HepG2 (cell line): ENCODE data around the gene NUCB1. TPM values are rescaled to one million over a fixed set of nuclear protein-coding genes. Genes with fewer than 3 reads are reported as not detected.

Source experiments
- TGIF2 ChIP-seq: IDR thresholded peaks from 2 replicates; pipeline ENCODE4 v1.6.1; 2016; ENCODE audit warnings: control low read depth, missing compliant biosample characterization
- polyA plus RNA-seq, 8 experiments: library from polyadenylated mRNA; depleted of rRNA in 3 of 8; stranded (reverse) in 7 of 8; unstranded in 1 of 8; fragments of >200 nt; fragmentation: Illumina TruSeq in 4 of 8; extraction: Trizol in 4 of 8; gene quantifications; 2 replicates each; pipeline versions ENCODE4 v1.2.1 to v1.2.3, GENCODE V29; 2011 to 2016; ENCODE audit warnings: low read depth in 4 of 8, missing spikeins in 1 of 8, mixed read lengths in 1 of 8; ENCODE audit not compliant: insufficient read depth in 1 of 8
- total RNA-seq, 5 experiments: library from RNA; depleted of rRNA; stranded (reverse); fragments of >200 nt; fragmentation: Illumina TruSeq; extraction: Trizol; gene quantifications; 2 replicates each; pipeline ENCODE4 v1.2.3, GENCODE V29; 2016; ENCODE audit warnings: low read depth in 1 of 5
- TF ChIP-seq, protein P1 (sequence below), 2 experiments: sonication (generic) in 1 of 2; formaldehyde crosslinking in 1 of 2; IDR thresholded peaks; 2 replicates each; pipeline versions ENCODE4 v1.4.0 to v1.6.1; 2016 to 2020; ENCODE audit warnings: borderline replicate concordance in 1 of 2, low read depth in 1 of 2, mild to moderate bottlenecking in 1 of 2, missing genetic modification reagents in 1 of 2
- TF ChIP-seq, protein P2 (sequence below): IDR thresholded peaks from 2 replicates; pipeline ENCODE4 v1.6.1; 2016

The NUCB1 gene
- total and polyA plus RNA-seq, 2 of the 13 experiments (the other 11 are each of a cell fraction or from before 2014, with no cell fraction given): 82.3 to 106 TPM

GRCh38 chr19:48963371-48964204, 63.5 kb downstream of the NUCB1 start (continued):
- TF ChIP-seq, protein P1, sequence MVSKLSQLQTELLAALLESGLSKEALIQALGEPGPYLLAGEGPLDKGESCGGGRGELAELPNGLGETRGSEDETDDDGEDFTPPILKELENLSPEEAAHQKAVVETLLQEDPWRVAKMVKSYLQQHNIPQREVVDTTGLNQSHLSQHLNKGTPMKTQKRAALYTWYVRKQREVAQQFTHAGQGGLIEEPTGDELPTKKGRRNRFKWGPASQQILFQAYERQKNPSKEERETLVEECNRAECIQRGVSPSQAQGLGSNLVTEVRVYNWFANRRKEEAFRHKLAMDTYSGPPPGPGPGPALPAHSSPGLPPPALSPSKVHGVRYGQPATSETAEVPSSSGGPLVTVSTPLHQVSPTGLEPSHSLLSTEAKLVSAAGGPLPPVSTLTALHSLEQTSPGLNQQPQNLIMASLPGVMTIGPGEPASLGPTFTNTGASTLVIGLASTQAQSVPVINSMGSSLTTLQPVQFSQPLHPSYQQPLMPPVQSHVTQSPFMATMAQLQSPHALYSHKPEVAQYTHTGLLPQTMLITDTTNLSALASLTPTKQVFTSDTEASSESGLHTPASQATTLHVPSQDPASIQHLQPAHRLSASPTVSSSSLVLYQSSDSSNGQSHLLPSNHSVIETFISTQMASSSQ (IDR thresholded peaks at IDR 0.05; ENCODE audit: low read depth): peak; percentile 98
- TF ChIP-seq, protein P1 (CRISPR knock-in tag; IDR thresholded peaks at IDR 0.05; ENCODE audit: borderline replicate concordance): peak; percentile 99
- TF ChIP-seq, protein P2, sequence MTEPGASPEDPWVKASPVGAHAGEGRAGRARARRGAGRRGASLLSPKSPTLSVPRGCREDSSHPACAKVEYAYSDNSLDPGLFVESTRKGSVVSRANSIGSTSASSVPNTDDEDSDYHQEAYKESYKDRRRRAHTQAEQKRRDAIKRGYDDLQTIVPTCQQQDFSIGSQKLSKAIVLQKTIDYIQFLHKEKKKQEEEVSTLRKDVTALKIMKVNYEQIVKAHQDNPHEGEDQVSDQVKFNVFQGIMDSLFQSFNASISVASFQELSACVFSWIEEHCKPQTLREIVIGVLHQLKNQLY: 0 out of 2 replicates have a peak, but pooled peaks have one; percentile 11
- peak; percentile 43 for TF ChIP-seq TGIF2 (CRISPR knock-in tag)
